ENCODE measurements around the gene PADI3. TPM values are rescaled to one million over a fixed set of nuclear protein-coding genes. Genes with fewer than 3 reads are reported as not detected.
A peak's percentile ranks its signal among the peaks of the same experiment; 100 is the strongest.

PADI3 gene
- total RNA-seq, 1 experiment from 2014 or later, result 2.5 TPM

GRCh38 chr1:17201201-17202021 is 47.5 kb upstream of the PADI3 start:
- H3K27ac Mint-ChIP-seq, result peak overlapping the region in 2 of 3 experiments; percentile 31 to 79; a peak in 1 of 7 replicates

More at GRCh38 chr1:17201201-17202021, 47.5 kb upstream of the PADI3 start:
- Histone ChIP-seq H3K18ac (ENCODE audit: insufficient read length, low read depth, low read length) (no peak overlapping the region), H2BK15ac (ENCODE audit: low read depth, low read length) (no peak overlapping the region), H2BK5ac (ENCODE audit: insufficient read length, low read length) (no peak overlapping the region), H2AFZ (ENCODE audit: low read length) (no peak overlapping the region), H4K20me1 (ENCODE audit: control insufficient read depth, insufficient read depth, insufficient read length) (no peaks in the 10 kb centered on the region), H4K5ac (ENCODE audit: insufficient read length, low read depth, low read length) (no peak overlapping the region), H3K9me3 (ENCODE audit: control insufficient read depth, low read depth, low read length) (no peaks in the 10 kb centered on the region), H2AK5ac (ENCODE audit: insufficient read length, low read length) (no peak overlapping the region), H4K8ac (replicated peaks; ENCODE audit: insufficient read length, low read depth, low read length) (no peak overlapping the region), H3K27ac (ENCODE audit: insufficient read length, low read depth, low read length) (no peak overlapping the region), H3T11ph (ENCODE audit: low read length) (no peak overlapping the region), H3K9ac (ENCODE audit: extremely low read depth, insufficient read length, low read length) (no peak overlapping the region), H3K56ac (ENCODE audit: insufficient read length, low read depth, low read length) (no peak overlapping the region), H2BK120ac (ENCODE audit: low read depth, low read length, poor library complexity, severe bottlenecking) (peak overlapping the region; percentile 11), H3K4me1 (ENCODE audit: insufficient read depth, low read length) (no peaks in the 10 kb centered on the region), H3K4me2 (ENCODE audit: insufficient read depth, insufficient read length, low read length) (no peak overlapping the region), H3K23me2 (ENCODE audit: insufficient read length, low read depth, low read length, poor library complexity, severe bottlenecking) (no peaks in the 10 kb centered on the region), H3K4ac (ENCODE audit: low read depth, low read length) (no peak overlapping the region), H3K79me1 (ENCODE audit: insufficient read depth, low read depth, low read length, poor library complexity, severe bottlenecking) (no peaks in the 10 kb centered on the region), H3K27me3 (ENCODE audit: insufficient read depth, low read length) (no peaks in the 10 kb centered on the region), H3K79me2 (ENCODE audit: insufficient read depth, low read length) (no peaks in the 10 kb centered on the region), H2BK20ac (ENCODE audit: low read depth, low read length, poor library complexity, severe bottlenecking) (no peak overlapping the region), H3K23ac (ENCODE audit: insufficient read length, low read depth, low read length) (no peak overlapping the region), H3K14ac (ENCODE audit: insufficient read depth, low read length) (no peak overlapping the region; the same call in 1 of the 2 replicates), H4K91ac (ENCODE audit: insufficient read length, low read depth, low read length) (no peak overlapping the region), H2BK12ac (ENCODE audit: insufficient read length, low read depth, low read length) (no peak overlapping the region)
- Mint-ChIP-seq H3K4me1 (peaks cover 7 to 15% of the 10 kb centered on the region in 2 experiments), H3K36me3 (ENCODE audit: insufficient read depth in 1 of 3, low read depth in 3 of 3) (no peaks in the 10 kb centered on the region; a peak in 1 of 7 replicates), H3K27me3 (ENCODE audit: low read depth) (peaks cover 13% of the 10 kb centered on the region), H3K4me3 (no peak overlapping the region), H3K9me3 (no peaks in the 10 kb centered on the region)
- TF ChIP-seq, protein P1, sequence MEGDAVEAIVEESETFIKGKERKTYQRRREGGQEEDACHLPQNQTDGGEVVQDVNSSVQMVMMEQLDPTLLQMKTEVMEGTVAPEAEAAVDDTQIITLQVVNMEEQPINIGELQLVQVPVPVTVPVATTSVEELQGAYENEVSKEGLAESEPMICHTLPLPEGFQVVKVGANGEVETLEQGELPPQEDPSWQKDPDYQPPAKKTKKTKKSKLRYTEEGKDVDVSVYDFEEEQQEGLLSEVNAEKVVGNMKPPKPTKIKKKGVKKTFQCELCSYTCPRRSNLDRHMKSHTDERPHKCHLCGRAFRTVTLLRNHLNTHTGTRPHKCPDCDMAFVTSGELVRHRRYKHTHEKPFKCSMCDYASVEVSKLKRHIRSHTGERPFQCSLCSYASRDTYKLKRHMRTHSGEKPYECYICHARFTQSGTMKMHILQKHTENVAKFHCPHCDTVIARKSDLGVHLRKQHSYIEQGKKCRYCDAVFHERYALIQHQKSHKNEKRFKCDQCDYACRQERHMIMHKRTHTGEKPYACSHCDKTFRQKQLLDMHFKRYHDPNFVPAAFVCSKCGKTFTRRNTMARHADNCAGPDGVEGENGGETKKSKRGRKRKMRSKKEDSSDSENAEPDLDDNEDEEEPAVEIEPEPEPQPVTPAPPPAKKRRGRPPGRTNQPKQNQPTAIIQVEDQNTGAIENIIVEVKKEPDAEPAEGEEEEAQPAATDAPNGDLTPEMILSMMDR (conservative IDR thresholded peaks at IDR 0.05), result no peak
- DNase-seq, result peak; percentile 33
- no CpG with 5 or more reads among the region's 9 CpGs for WGBS (ENCODE audit: extremely low coverage, insufficient read length, low lambda C conversion rate)

Data from H9 (cell line).